ENCODE results near the gene ADORA1.

GRCh38 chr1:203196371-203196770, 68.8 kb downstream of the ADORA1 start:
- peak; percentile 18 for TF ChIP-seq CTCF (IDR thresholded peaks at IDR 0.05; ENCODE audit: borderline replicate concordance, extremely low read depth, low read length, poor library complexity, severe bottlenecking)
- no peak for TF ChIP-seq EZH2 (IDR thresholded peaks at IDR 0.05; ENCODE audit: borderline replicate concordance, low read depth, low read length, severe bottlenecking)
